Fibroblast of skin of right quadriceps (primary cell): ENCODE results near the gene HMCN1.

ENCODE experiments used
- DNase-seq: peaks from one replicate; pipeline ENCODE4 v3.0.0-alpha.2; 2013

HMCN1 gene

DNA sequence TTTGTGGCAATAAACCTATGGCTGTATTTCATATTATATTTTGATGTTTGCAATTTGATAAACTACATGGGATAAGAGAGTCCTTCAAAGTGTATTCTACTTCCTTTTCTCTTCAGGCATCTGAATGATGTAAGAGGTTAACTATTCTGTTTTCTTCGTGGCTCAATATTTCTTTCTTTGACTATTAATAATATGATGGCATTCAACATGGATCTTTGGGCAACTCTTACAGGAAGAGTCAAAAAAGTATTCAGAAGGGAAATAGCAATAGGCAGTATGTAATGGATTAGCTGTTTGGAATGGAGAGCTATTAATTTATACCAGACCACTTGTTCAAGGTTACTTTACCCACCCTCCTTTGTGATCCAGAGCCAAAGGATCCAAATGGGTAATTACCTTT is 74.4 kb downstream of the HMCN1 start:
- DNase-seq = peak; percentile 54

DNA sequence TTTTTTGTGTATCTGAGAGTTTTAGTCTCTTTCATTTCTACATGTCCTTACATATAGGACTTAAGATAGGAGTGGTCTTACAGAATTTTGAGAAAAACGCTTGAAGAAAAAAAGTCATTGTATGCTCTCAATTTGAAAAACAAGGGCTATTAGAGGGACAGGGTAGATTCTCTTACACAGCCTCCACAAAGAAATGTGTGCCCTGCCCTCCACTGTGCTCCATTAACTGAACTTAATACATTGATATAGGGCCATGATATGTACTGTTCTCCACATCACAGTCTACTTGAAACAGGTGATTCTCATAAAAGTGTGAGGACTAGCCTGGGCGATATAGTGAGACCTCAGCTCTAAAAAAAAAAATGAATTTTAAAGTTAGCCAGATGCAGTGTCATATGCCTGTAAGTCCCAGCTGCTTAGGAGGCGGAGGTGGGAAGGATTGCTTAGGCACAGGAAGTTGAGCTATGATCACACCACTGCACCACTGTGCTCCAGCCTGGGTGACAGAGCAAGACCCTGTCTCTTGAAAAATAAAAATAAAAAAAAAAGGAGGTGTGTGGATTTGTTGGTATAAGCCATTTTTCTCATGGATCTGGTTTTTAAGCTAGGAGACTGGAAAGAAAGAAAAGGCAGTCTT is 77.0 kb downstream of the HMCN1 start:
- DNase-seq = no peak

DNA sequence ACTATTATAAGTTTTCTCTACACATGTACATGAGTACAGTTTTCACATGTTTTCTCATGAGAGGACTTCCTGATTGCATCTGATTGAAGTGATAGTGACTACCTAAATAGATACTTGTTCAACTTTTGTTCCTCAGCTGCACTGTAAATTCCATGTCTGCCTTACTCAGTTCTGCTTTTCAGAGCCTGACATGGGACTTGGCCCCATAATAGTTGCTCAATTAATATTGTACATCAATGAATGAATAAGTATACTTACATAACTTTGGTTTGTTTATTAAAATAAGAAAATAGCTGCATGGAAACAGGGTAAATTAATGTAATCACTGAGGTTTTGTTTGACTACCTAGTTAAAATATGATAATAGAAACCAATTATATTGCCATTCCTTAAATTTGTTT is 78.7 kb downstream of the HMCN1 start:
- no peak for DNase-seq

DNA sequence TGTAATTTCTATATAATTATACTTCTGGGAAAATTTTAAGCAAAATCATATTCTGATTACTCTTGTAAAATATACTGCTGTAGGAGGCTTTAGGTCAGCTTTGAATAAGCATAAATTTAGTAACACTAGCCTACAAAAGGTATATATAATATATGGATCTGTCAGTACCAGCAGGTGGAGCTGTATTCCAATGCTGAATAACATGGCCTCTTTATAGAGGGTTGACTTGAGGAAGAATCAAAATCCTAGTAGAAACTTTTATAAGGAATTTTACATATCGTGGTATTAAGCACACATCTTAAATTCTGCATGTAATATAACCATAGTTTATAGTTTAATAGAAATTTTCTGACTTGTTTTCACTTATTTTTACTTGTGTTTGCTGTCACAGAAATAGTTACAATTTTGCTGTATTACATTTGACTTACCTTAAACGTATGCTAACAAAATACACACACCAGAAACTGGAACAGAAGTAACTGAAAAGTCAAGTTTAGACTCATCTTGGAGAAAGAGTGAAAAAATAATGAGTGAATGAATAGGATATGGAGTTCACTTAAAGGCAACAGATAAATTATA is 79.3 kb downstream of the HMCN1 start:
- peak; percentile 68 for DNase-seq

DNA sequence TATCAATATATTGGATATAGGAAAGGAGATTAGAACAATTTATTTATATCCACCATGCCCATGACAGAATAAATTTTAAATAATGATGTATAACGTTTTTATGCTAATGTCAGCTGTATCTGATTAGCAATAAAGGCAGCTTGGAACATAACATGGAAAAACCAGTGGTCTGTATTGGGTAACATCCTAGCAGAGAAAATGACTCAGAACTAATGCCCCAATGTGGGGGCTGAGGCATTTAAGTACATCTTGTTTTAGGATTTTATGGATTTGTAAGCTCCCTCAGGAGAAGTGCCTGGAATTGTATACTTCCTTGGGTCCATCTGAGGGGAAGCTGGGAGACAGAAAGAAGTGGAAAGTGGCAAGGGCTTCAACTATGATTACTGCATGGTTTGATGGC is 82.3 kb downstream of the HMCN1 start:
- peak; percentile 92 for DNase-seq

DNA sequence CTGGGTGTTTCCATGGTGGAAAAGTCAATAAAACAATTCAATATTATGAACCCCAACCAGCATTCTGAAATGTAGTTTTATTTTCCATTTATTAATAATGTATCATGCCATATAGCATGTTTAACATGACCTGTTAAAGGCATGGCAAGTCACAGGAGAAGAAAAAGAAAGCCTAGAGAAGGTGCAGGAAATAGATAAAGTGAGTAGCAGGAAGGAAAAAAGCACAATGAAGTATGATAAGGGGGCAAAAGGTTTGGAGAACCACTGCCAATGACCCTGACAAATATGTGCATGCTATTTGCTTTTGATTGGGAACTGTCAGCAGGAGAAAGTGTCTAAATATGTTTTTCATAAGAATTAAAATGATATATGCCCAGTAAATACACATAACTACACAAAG is 85.6 kb downstream of the HMCN1 start:
- no peak for DNase-seq

DNA sequence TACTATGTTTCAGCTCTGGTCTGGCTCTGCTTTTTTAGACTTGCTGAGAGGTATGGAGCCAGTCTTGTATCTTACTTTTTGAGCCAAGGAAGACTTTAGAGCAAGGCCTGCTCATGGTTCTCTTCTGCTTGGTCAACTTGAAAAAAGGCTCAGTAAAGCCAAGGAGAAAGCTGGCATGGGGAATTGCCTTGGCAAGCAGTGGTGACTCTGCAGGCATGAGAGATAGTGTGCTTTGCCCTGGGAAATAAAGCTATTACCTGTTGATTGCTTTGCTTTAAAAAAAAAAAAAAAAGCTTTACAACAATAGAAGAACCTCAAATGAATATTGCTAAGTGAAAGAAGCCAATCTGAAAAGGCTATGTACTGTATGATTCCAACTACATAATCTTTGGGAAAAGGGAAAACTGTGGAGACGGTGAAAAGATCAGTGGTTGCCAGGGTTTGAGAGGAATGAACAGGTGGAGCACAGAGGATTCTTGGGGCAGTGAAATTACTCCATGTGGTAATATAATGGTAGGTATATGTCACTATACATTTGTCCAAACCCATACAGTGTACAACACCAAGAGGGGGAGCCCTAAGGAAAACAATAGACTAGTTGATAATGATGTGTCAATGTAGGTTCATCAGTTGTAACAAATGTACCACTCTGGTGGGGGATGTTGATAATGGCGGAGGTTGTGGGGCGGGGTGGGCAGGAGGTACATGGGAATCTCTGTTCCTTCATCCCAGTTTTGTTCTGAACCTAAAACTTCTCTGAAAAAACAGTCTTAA is 87.6 kb downstream of the HMCN1 start:
- no peak for DNase-seq

DNA sequence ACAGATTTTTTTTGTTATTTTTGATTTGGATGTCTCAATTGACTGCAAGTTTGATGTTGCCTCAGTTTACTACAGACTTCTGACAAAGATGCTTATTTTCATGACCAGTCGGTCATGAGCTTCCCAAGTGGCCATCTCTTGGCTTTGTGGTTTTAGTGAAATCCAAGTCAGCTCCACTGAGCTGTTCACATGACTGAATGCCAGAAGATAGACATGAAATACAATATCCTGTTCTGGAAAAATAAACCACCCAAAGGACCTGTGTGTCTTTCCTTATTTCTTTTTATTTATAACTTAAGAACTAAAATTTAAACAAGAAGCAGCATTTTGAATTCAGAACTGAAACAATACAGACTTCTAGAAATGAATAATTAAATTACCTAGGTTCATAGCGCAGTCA is 89.3 kb downstream of the HMCN1 start:
- DNase-seq = peak; percentile 49

DNA sequence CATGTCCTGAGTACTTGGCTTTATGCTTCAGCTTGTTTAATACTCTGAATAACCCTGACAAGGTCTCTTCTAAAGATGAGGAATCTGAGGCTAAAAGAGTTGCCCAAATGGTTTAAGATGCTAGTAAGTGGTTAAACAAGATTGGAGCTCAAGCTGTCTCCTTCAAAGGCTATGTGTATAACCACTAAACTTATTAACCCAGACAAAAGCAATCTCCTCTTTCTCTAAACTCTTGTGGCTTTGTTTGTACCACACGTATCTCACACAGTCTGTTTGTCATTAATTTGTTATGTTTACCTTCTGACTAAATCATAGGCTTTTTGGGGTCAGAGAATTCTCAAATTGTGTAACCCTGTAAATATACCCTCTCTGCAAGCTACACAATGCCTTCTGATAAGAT is 89.9 kb downstream of the HMCN1 start:
- DNase-seq = no peak

DNA sequence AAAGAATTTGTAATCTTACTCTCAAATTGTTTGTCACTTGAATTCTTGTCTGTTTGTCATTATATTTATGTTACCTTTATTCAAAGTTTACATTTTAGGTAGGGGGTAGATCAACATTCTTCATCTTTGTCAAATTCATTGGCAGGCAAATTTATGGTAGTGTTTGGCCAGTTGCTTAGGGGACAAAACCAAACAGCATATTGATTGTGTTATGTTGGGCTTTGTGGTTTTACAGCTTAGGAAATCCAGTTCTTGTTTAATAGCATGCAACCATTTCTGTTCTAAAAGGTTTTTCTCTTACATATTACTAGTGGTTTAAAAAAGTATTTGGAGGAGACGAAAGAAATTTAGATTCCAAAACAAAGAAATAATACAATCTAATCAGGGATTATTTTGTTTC is 91.4 kb downstream of the HMCN1 start:
- peak; percentile 61 for DNase-seq

DNA sequence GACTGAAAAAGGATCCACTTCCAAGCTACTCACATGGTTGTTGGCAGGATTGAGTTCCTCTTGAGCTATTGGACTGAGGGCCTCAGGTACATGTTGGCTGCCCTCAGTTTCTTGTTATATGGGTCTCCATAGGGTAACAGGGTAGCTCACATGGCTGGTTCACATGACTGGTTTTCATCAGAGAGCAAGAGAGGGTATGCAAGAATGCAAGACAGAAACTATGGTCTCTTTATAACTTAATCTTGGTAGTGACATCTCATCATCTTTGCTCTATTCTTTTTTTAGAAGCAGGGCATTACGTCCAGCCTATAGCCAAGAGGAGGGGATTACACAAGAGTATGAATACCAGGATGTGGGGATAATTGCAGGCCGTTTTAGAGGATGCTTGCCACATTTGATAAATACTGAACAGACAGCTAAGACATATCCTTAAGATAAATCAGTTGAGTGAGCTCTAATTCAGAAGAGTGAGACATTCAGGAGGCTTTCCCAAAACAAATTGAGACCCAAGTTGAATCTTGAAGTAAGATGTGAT is 100.2 kb downstream of the HMCN1 start:
- peak; percentile 60 for DNase-seq

DNA sequence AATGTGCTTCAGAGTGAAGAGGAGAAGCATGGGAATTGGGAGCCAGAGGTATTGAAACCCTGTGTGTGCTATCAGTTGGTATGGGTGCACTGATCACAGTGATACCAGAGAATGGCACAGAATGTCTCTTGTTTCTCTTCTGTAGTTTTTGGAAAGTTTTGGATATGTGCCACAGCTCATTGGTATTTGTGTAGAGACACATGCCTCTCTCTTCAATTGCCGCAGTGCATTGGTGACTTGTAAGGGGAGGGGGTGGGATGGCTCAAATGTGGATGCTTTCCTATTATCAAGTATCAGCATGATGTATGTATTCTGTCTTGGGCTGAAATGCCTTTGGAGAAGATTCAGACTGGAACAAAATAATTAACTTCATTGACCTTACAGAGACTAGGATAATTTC is 101.0 kb downstream of the HMCN1 start:
- no peak for DNase-seq

DNA sequence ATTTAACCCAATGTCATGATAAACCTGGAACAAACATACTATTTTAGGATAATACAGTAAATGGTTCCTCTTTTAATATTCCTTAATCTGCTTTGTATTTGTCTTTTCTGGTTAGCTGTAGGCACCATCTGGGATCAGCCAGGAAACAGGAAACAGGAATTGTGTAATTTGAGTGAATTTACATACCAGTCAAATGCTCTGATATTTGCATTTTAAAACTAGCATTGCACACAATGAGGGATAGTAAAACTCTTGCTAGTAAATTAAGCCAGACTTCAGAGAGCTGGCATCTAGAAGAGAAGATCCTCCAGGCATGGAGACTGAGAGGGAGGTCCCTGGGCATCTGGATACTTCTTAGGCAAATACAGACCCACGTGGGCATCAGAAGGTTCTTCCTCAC is 103.5 kb downstream of the HMCN1 start:
- peak; percentile 40 for DNase-seq

DNA sequence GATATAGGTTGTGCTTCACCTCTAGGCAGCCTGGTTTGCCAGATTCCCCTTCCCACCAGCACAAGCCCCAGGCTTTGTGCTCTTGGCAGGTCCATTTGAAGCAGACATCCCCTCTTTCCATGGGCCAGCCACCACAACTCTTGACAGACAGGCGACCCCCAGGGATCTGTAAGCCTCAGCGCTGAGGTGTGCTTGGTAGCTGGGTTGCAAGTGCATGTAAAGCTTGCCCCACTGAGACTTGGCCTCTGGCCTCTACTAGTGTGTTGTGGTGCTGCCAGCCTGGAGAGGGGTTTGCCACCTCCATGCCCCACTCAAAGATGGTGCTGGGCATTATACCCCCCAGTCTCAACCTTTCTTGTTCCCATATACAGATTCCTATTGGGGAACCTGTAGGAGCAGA is 103.9 kb downstream of the HMCN1 start:
- no peak for DNase-seq

DNA sequence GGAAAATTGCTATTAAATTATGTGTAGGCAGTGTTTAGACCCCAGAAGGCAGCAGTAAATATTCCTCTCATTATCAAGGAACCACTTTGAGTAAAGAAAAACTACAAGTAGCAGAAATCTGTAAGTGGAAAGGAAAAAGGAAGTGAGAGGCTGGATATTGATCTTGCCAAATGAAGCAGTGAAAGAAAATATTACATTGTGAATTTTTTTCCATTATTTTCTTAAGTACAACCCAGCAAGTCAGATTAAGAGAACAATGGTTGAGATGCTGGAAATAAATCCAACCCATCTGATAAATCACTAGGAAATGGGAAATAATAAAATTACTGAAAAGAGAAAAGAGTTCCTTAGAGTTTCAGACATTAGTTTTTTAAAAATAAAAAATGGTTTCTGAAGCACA is 106.7 kb downstream of the HMCN1 start:
- no peak for DNase-seq

DNA sequence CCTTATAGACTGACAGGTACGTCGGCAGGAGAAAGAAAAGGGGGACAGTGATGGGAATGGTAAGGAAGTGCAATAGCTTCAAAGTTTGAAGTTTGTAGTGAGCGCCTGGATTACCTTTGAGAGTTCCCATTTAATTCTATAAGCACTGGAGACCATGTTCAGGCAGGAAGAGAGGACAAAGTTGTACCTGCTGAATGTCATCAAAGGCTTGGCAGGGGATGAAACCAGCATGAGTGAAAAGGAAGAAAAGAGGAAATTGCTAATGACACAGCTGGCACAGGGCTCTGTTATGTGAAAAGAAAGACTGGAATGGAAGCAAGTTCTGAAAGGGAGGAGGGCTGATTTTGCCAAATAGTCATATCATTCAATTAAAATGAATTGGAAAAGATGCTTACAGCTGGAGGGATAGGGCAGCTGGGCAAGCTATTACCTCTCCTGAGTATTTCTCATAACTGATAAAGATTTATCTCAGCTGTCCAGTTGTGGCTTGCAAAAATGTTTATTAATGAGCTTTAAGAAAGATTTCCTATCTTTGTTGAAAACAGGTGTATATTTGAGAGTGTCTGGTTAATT is 109.2 kb downstream of the HMCN1 start:
- DNase-seq = no peak

DNA sequence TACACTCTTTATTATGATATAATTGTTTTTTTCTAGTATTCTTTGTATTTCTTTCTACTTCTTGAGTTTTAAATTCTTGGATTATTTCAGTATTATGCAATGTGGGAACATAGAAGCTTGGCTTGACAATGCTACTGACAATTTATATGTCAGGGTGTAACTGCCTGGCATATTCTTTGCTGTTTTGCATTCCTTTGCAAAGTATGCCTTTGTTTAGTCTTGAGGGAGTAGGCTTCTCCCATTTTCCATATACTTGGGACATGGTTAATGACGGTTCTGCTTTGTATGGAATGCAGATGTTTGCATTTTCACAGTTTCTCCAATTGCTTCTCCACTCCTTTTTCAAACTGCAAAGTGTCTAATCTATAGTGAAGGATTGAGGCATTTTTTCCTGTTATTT is 109.8 kb downstream of the HMCN1 start:
- DNase-seq = peak; percentile 40

DNA sequence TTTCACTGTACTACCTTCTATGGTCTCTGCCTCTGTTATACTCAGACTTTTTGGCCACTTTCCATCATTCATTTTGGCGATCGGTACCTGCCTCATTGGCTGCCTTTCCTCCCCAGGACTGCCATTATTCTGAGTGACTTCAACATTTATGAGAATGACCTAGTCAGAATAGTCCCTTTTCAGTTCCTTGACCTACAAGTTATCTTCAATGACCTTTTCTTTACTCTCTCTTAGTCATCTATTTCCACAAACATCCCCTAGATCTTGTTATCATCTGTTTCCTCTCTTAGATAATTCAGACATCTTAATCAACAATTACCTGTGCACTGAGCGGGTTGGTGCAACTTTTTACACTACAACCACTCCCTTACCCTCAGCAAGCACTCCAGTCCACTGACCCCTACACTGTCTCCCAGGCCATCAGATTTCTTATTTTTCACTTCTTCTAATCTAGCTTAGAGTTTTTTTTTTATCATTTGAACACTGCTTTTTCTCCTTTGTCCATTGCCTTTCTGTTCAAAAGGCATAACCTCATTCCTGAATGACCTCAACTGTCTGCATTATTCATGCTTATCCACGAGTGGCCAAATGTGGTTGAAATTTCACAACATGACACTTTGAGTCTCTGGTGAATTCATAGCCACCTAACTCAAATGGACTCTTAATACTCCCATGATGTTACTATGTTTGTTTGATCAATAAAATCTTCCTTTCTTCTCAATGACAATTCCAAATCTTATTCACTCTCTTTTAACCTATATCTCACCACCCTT is 112.7 kb downstream of the HMCN1 start:
- DNase-seq = no peak

DNA sequence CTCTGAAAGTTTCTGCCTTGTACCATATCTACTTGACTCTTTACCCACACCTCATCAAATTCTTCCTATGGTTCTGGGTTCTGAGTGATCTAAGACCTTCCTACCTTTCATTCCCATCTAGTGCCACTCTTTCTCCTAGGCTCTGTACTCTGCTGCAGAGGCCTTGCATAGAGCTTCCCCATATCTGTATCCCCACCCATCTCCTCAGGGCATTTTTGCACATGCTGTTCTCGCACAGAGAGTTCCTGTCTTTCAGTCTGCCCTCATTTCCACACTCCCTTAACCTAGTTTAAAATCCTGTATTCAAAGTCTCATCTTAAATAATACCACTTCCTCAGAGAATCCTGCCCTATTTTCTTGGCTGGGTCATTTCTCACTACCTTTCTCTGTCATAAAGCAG is 114.8 kb downstream of the HMCN1 start:
- DNase-seq = no peak

DNA sequence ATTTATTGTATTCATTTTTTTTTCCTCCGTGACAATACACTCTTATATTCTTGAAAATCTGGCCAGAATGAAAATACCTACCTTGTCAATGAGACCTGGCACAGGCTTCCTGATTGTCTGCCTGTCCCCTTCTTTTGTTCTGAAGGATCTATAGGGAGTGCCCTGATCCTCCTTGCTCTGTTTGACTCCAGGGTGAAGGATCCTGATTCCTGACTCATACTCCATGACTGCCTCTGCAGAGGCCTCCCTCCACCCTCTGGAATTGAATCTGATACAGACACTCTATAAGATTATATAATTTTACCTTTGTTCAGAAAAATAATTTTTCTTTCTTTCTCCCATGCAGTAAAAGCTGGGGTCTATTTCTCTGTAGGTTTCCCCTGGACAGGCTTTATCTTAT is 116.2 kb downstream of the HMCN1 start:
- peak; percentile 45 for DNase-seq

DNA sequence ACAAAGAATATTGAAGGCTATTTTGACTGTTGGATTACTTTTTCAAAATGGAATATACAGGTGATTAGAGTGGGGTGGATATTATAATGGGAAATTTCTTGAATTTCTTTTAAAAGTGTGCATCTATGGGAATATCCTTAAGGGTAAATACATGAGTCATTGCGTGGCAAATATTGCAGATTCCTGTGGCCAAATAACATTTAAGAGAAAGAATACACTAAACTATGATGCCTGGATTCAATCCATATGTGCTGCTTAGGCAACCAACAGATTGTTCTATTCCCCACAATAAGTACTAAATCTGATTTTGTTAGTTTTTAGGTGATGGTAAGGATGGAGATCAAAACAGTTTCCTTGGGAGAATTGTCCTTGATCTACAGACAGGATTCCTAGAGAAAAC is 119.5 kb downstream of the HMCN1 start:
- peak; percentile 87 for DNase-seq

DNA sequence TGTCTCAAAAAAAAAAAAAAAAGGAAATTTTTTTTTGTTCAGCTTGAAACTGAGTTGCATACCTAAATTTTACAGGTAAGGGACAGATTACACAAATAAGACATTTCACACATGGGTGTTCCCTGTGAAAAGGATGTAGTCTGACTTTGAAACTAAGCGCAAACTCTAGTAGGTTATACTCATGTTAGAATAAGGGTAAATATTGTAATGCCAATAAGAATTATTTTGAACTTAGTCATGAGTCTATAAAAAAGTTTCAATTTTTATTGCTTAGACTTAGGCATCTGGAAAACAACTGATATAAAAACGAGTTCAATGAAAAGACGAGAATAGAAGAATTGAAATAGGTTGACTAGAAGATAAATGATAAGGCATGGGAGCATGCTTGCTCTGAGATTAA is 122.3 kb downstream of the HMCN1 start:
- no peak for DNase-seq

DNA sequence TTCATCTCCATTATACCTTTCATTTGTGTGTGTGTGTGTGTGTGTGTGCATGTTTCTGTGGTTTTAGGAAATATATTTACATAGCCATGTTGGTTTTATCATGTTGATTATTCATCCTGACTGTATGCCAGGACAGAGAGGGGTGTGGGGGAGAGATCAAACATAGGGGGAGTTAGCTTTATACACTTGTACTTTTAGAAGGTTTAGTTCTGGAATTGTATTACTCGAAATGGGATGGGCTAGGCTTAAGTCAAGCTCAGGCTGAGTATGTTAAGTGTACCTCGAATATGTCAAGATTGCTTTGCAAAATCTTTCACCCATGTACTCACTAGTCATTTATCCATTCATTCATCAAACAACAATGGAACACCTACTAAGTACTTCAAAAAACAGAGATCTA is 123.3 kb downstream of the HMCN1 start:
- peak; percentile 55 for DNase-seq
